KMS-11 (cell line): ENCODE results near the gene GGTLC2.
"Not testable (repeated sequence)": the region's sequence is repeated elsewhere in the genome, so short reads cannot be mapped to it uniquely, and the experiment has no call there.

Experiments used
- H2AFZ ChIP-seq: fragments of 200-600 bp; sonication (generic); 2 replicates; pipeline ENCODE4 v1.6.1; 2016; ENCODE audit warnings: antibody characterized with exemption, mixed run types, low read depth
- H3K27ac ChIP-seq: fragments of 200-600 bp; sonication (generic); 2 replicates; pipeline ENCODE4 v1.6.1; 2016; ENCODE audit warnings: mild to moderate bottlenecking, mixed run types
- H3K27me3 ChIP-seq: fragments of 200-600 bp; sonication (generic); 2 replicates; pipeline ENCODE4 v1.6.1; 2017; ENCODE audit warnings: mild to moderate bottlenecking, low read depth, mixed run types, moderate library complexity; ENCODE audit not compliant: insufficient read depth
- H3K36me3 ChIP-seq: fragments of 200-600 bp; sonication (generic); 2 replicates; pipeline ENCODE4 v1.6.1; 2017; ENCODE audit warnings: mild to moderate bottlenecking, mixed run types; ENCODE audit not compliant: insufficient read depth
- H3K4me1 ChIP-seq: fragments of 200-600 bp; sonication (generic); 2 replicates; pipeline ENCODE4 v1.6.1; 2016; ENCODE audit warnings: mild to moderate bottlenecking, low read depth, mixed run types; ENCODE audit not compliant: poor library complexity, severe bottlenecking
- H3K4me2 ChIP-seq: fragments of 200-600 bp; sonication (generic); 2 replicates; pipeline ENCODE4 v1.7.0; 2016; ENCODE audit warnings: mild to moderate bottlenecking, mixed run types
- H3K4me3 ChIP-seq: fragments of 200-600 bp; sonication (generic); IDR thresholded peaks from 2 replicates; pipeline ENCODE4 v1.6.1; 2017; ENCODE audit warnings: low read depth, low read length, mixed read lengths; ENCODE audit not compliant: insufficient read depth
- H3K79me2 ChIP-seq: fragments of 200-600 bp; sonication (generic); 2 replicates; pipeline ENCODE4 v1.6.1; 2016; ENCODE audit warnings: low read depth, mixed run types; ENCODE audit not compliant: insufficient read depth
- H3K9ac ChIP-seq: fragments of 200-600 bp; sonication (generic); 2 replicates; pipeline ENCODE4 v1.6.1; 2016; ENCODE audit warnings: mild to moderate bottlenecking, mixed run types
- H4K20me1 ChIP-seq: fragments of 200-600 bp; sonication (generic); 2 replicates; pipeline ENCODE4 v1.6.1; 2016; ENCODE audit warnings: mild to moderate bottlenecking, mixed run types; ENCODE audit not compliant: insufficient read depth
- TF ChIP-seq, protein P1 (sequence below): fragments of 200-600 bp; sonication (generic); conservative IDR thresholded peaks from 2 replicates; pipeline ENCODE4 v1.6.1; 2017; ENCODE audit warnings: low read depth, mild to moderate bottlenecking, antibody characterized with exemption, low read length, moderate library complexity, mixed read lengths

Gene GGTLC2

DNA sequence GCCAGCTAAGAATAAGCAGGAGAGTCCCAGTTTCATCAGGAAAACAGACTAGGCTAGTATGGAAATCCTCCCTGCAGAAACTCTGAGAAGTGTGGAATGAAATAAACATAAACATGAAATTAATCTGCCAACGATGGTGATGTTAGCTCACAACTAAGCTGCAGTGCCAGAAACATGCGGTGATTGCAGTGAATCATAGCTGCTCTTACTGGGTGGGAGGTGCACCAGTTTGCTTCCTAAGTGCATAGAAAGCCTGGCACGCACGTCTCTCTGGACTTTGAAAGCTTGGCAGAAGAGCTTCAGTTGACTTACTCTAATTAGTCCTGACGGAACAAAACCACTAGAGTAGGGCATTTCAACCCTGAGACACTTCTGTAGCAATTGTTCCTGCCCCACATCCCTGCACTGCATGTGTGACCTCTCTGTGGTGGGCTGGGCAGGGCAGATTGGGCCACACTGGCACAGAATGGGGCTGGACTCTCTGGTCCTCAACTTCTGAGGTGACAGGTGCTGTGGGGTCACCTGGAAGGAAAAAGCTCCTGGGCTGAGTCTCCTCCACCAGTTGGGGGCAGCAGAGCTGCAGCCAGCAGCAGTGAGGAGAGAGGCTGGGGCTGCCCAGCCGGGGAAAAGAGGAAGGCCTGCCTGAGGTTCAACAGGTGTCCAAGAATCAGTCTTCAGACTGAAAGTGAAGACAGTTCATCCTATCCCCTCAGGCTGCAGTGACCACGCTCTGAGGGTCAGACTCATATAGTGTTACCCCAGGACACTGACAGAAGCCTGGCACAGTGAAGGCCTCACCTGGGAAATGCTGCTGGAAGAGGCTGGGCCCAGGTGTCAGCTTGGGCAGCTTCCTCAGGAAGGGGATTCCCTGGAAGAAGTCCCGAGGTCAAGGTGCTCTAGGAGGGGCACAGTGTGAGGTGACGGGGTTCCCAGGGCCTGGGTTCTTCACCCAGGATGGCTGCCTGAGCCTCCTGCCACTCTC, 40.5 kb downstream of the GGTLC2 start:
- no peaks in the 10 kb centered on the region for H3K36me3 ChIP-seq
- no peak overlapping the region for H3K27ac ChIP-seq
- H3K79me2 ChIP-seq, result no peaks in the 10 kb centered on the region
- no peak overlapping the region for H3K4me3 ChIP-seq
- no peak overlapping the region for H3K4me2 ChIP-seq
- no peaks in the 10 kb centered on the region for H3K27me3 ChIP-seq
- no peak overlapping the region for H3K9ac ChIP-seq
- peaks cover 2% of the 10 kb centered on the region for H3K4me1 ChIP-seq
- TF ChIP-seq, protein P1, sequence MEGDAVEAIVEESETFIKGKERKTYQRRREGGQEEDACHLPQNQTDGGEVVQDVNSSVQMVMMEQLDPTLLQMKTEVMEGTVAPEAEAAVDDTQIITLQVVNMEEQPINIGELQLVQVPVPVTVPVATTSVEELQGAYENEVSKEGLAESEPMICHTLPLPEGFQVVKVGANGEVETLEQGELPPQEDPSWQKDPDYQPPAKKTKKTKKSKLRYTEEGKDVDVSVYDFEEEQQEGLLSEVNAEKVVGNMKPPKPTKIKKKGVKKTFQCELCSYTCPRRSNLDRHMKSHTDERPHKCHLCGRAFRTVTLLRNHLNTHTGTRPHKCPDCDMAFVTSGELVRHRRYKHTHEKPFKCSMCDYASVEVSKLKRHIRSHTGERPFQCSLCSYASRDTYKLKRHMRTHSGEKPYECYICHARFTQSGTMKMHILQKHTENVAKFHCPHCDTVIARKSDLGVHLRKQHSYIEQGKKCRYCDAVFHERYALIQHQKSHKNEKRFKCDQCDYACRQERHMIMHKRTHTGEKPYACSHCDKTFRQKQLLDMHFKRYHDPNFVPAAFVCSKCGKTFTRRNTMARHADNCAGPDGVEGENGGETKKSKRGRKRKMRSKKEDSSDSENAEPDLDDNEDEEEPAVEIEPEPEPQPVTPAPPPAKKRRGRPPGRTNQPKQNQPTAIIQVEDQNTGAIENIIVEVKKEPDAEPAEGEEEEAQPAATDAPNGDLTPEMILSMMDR, result peak; percentile 65
- H2AFZ ChIP-seq, result no peak overlapping the region
- no peaks in the 10 kb centered on the region for H4K20me1 ChIP-seq

DNA sequence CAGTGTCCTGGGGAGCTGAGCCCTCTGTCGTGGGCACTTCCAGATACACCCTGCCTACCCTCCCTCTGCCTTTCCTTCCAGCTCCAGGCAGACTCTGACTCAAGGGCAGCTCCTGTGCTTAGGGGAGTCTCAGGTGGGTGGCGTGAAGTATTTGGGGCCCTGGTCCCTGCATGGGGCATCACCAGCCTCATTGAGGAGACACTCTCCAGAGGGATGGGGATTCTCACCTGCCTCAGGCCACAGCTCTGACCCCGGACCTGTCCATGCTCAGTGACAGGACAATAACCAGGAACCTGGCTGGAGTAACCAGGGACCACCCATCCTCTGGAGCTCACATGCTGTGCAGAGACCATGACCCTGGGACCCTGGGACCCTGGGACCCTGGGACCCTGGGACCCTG, 41.2 kb downstream of the GGTLC2 start:
- Histone ChIP-seq H3K4me2 (no peak overlapping the region), H3K27ac (no peak overlapping the region)

DNA sequence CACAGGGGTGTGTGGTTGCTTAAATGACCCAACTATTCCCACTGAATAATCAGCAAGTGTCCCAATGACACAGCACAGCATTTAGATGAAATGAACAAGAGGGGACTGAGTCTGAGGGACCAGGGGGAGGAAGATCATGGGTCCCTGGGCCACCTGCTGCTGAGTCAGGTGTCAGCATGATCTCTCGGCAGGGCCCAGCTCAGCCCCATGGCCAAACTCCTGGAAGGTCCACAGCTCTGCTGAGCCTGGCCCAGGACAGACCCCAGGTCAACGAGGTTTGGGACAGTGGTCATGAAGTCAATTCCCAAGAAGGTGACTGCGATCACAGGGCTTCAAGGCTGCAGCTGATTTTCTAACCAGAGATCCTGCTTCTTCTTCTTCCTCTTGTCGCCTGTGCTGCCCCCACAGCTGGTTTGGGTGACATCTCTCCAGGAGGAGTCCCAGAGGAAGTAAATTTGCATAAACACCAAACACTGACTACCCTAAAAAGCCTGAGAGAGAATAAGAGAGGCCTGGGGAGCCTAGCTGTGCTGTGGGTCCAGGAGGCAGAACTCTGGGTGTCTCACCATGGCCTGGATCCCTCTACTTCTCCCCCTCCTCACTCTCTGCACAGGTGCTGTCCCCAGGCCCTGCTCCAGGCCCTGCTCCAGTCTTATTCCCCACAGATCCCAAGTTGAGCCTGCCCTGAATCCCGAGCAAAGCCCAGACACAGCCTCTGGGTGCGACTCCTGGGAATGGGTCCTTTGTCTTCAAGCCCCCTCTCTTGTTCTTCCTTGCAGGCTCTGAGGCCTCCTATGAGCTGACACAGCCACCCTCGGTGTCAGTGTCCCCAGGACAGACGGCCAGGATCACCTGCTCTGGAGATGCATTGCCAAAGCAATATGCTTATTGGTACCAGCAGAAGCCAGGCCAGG, 42.0 kb downstream of the GGTLC2 start:
- not testable (repeated sequence) for H3K4me3 ChIP-seq, H3K4me1 ChIP-seq, H3K27me3 ChIP-seq, H3K36me3 ChIP-seq, H3K79me2 ChIP-seq, H3K4me2 ChIP-seq, H3K9ac ChIP-seq, H3K27ac ChIP-seq, H4K20me1 ChIP-seq, H2AFZ ChIP-seq

More for the DNA sequence above, 41.2 kb downstream of the GGTLC2 start:
- peaks cover 2% of the 10 kb centered on the region for H3K4me1 ChIP-seq
- no peaks in the 10 kb centered on the region for H3K36me3 ChIP-seq
- no peaks in the 10 kb centered on the region for H3K27me3 ChIP-seq
- TF ChIP-seq, protein P1, result no peak
- H3K9ac ChIP-seq, result no peak overlapping the region
- H3K4me3 ChIP-seq, result no peak overlapping the region
- H3K79me2 ChIP-seq, result no peaks in the 10 kb centered on the region
- H4K20me1 ChIP-seq, result no peaks in the 10 kb centered on the region
- no peak overlapping the region for H2AFZ ChIP-seq

DNA sequence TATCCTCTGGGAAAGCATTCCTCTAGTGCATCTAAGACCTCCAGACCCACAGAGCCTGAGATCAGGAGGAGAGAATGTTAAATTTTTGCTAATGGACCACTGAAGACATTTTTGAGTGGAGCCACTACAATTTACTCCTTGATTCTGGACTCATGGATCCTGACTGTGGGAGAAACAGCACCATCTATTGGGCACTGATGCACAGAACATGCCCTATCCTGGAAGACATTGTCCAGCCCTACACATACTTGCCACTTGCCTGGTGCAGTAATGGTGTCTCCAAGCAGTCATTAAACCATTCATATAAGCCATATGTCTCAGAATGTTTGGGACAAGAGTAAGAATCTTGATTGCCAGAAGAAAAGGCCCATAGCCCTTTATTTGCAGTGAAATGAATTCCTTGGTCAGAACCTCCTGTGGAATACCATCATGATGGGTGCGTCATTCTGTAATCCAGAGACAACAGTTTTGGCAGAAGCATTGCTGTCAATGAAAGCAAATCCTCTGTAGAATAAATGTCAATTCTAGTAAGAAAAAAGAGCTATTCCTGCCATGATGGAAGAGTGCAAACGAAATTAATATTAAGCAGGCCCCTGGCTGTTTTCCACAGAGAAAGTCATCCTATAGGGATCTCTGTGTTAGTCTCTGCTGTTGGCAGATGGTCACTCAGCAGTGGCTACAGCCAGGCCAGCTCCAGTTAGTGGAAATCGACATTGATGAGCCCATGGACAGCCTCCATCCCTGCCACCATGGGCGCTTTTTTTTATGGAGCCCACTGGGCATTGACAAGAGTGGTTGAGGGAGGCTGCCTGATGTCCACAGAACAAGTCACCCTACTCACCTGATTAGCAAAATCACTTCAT, 43.5 kb downstream of the GGTLC2 start:
- H3K4me2 ChIP-seq, result no peak overlapping the region
- TF ChIP-seq, protein P1, result peak; percentile 80

More for the DNA sequence above, 43.5 kb downstream of the GGTLC2 start:
- Histone ChIP-seq H3K27ac (no peak overlapping the region), H3K36me3 (no peaks in the 10 kb centered on the region), H3K4me1 (peaks cover 2% of the 10 kb centered on the region), H3K4me3 (no peak overlapping the region), H3K79me2 (no peaks in the 10 kb centered on the region), H4K20me1 (no peaks in the 10 kb centered on the region), H3K27me3 (no peaks in the 10 kb centered on the region), H3K9ac (no peak overlapping the region), H2AFZ (no peak overlapping the region)
